ENCODE data around the gene ACBD6.

GRCh38 chr1:180386745-180387367 is 115.5 kb downstream of the ACBD6 start:
- TF ChIP-seq POLR2A (IDR thresholded peaks at IDR 0.05; ENCODE audit: low read length), result no peak
- TF ChIP-seq GATA1 (IDR thresholded peaks at IDR 0.05; ENCODE audit: low read depth, low read length), result no peak

All from erythroblast (primary cell).